ENCODE data around the gene IL23A. TPM values are rescaled to one million over a fixed set of nuclear protein-coding genes. Genes with fewer than 3 reads are reported as not detected.
"Not testable (repeated sequence)": the region's sequence is repeated elsewhere in the genome, so short reads cannot be mapped to it uniquely, and the experiment has no call there.

The IL23A gene
- total and polyA plus RNA-seq, 2 donors, result 11.6 to 14.4 TPM

DNA sequence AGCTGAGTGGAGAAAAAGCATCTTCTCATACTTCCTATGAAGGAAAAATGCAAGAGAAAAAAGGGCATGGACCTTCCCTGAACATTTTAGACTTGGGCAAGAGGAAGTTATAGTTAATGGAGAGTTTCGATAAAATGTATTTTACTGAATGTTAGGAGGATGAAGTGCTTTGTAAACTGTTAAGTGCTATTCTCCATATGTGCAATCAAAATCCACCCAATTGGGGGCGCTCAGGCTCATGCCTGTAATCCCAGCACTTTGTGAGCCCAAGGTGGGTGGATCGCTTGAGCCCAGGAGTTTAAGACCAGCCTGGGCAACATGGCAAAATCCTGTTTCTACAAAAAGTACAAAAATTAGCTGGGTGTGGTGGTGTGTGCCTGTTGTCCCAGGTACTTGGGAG lies 21.0 kb upstream of the IL23A start:
- Histone ChIP-seq H3K9me3 (ENCODE audit: control insufficient read depth in 2 of 2, insufficient read depth in 1 of 2, low read length in 1 of 2) (no peaks in the 10 kb centered on the region), H3K4me3 (ENCODE audit: low read length in 2 of 2) (no peak overlapping the region), H3K4me1 (ENCODE audit: control insufficient read depth in 2 of 2, insufficient read depth in 2 of 2, low read length in 2 of 2) (peaks cover 6 to 16% of the 10 kb centered on the region in 2 donors), H3K36me3 (ENCODE audit: control insufficient read depth in 2 of 2, insufficient read depth in 2 of 2, low read length in 1 of 2) (peaks cover 30 to 49% of the 10 kb centered on the region in 2 donors), H3K27me3 (ENCODE audit: control insufficient read depth in 2 of 2, insufficient read depth in 1 of 2, low read length in 1 of 2) (no peaks in the 10 kb centered on the region), H3K27ac (ENCODE audit: low read depth in 1 of 2, low read length in 1 of 2) (no peak overlapping the region)
- WGBS, result 98% methylated on average over 3 of the region's 3 CpGs
- no peak for DNase-seq (ENCODE audit: low read depth in 6 of 9, low spot score in 9 of 9)

DNA sequence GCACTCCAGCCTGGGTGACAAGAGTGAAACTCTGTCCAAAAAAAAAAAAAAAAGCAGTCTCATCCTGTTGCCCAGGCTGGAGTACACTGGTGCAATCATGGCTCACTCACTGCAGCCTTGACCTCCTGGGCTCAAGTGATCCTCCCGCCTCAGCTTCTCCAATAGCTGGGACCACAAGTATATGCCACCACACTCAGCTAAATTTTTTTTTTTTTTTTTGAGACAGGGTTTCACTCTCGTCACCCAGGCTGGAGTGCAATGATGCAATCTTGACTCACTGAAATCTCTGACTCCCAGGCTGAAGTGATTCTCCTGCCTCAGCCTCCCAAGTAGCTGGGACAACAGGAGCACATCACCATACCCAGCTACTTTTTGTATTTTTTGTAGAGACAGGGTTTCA lies 17.7 kb upstream of the IL23A start:
- no peak overlapping the region for H3K27ac ChIP-seq (ENCODE audit: low read depth in 1 of 2, low read length in 1 of 2)
- peaks cover 58 to 74% of the 10 kb centered on the region in 2 donors for H3K36me3 ChIP-seq (ENCODE audit: control insufficient read depth in 2 of 2, insufficient read depth in 2 of 2, low read length in 1 of 2)
- no peak overlapping the region for H3K4me3 ChIP-seq (ENCODE audit: low read length in 2 of 2)
- WGBS, result 97% methylated on average over 2 of the region's 2 CpGs
- DNase-seq (ENCODE audit: low read depth in 6 of 9, low spot score in 9 of 9), result no peak
- H3K4me1 ChIP-seq (ENCODE audit: control insufficient read depth in 2 of 2, insufficient read depth in 2 of 2, low read length in 2 of 2), result peaks cover 0 to 5% of the 10 kb centered on the region in 2 donors
- no peaks in the 10 kb centered on the region for H3K9me3 ChIP-seq (ENCODE audit: control insufficient read depth in 2 of 2, insufficient read depth in 1 of 2, low read length in 1 of 2)
- no peaks in the 10 kb centered on the region for H3K27me3 ChIP-seq (ENCODE audit: control insufficient read depth in 2 of 2, insufficient read depth in 1 of 2, low read length in 1 of 2)

DNA sequence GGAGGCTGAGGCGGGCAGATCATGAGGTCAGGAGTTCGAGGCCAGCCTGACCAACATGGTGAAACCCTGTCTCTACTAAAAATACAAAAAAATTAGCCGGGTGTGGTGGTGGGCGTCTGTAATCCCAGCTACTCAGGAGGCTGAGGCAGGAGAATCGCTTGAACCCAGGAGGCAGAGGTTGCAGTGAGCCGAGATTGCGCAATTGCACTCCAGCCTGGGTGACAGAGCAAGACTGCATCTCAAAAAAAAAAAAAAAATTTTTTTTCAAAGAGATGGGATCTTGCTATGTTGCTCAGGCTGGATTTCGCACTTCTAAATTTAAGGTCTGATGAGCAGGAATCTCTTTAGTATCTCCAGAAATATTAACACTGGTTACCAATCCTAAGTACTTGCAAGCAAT lies 17.1 kb upstream of the IL23A start:
- not testable (repeated sequence) for H3K27me3 ChIP-seq (ENCODE audit: control insufficient read depth in 2 of 2, insufficient read depth in 1 of 2, low read length in 1 of 2); H3K27ac ChIP-seq (ENCODE audit: low read depth in 1 of 2, low read length in 1 of 2); DNase-seq (ENCODE audit: low read depth in 6 of 9, low spot score in 9 of 9); H3K4me3 ChIP-seq (ENCODE audit: low read length in 2 of 2); H3K4me1 ChIP-seq (ENCODE audit: control insufficient read depth in 2 of 2, insufficient read depth in 2 of 2, low read length in 2 of 2); H3K9me3 ChIP-seq (ENCODE audit: control insufficient read depth in 2 of 2, insufficient read depth in 1 of 2, low read length in 1 of 2)
- peaks cover 64 to 80% of the 10 kb centered on the region in 2 donors for H3K36me3 ChIP-seq (ENCODE audit: control insufficient read depth in 2 of 2, insufficient read depth in 2 of 2, low read length in 1 of 2)
- 98% methylated on average over 8 of the region's 8 CpGs for WGBS

DNA sequence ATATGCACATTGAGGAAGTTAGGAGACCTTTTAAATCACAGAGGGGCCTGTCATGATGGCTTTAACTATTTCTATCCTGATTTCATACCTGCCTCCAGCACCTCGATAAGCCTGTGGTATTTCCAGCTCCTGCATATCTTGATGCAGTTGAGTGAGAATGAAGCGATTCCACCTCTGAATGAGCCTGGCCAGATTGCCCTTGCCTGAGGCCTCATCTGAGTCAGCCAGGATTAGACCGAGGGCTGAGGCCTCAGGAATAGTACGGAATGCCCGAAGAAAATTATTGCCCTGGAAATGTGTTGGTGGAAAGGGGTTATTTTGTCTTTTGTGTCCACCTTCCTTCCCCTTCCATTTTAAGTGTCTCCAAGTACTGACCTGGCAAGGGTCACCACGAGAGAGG lies 14.5 kb upstream of the IL23A start:
- DNase-seq (ENCODE audit: low read depth in 6 of 9, low spot score in 9 of 9), result no peak
- Histone ChIP-seq H3K4me3 (ENCODE audit: low read length in 2 of 2) (no peak overlapping the region), H3K27ac (ENCODE audit: low read depth in 1 of 2, low read length in 1 of 2) (no peak overlapping the region), H3K9me3 (ENCODE audit: control insufficient read depth in 2 of 2, insufficient read depth in 1 of 2, low read length in 1 of 2) (no peaks in the 10 kb centered on the region), H3K27me3 (ENCODE audit: control insufficient read depth in 2 of 2, insufficient read depth in 1 of 2, low read length in 1 of 2) (no peaks in the 10 kb centered on the region), H3K36me3 (ENCODE audit: control insufficient read depth in 2 of 2, insufficient read depth in 2 of 2, low read length in 1 of 2) (peaks cover 73 to 82% of the 10 kb centered on the region in 2 donors), H3K4me1 (ENCODE audit: control insufficient read depth in 2 of 2, insufficient read depth in 2 of 2, low read length in 2 of 2) (no peaks in the 10 kb centered on the region)
- 97% methylated on average over 6 of the region's 6 CpGs for WGBS

DNA sequence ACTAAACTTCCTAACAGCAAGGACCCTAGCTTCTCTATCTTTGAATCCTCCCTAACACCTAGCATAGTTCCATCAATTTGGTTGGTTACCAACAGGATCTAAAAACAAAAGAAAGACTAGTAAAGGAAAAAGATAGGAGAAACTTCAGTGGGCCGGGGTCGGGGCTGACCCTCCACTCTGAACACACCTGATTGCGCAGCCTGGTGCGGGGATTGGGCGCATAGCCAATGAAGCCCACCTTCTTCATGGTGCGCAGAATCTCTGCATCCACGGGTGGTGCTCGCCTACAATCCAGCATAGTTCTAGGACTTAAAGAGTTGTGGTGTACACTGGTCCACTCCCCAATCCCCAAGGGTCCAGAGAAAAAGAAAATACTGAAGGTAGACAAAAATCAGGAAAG lies 12.6 kb upstream of the IL23A start:
- WGBS, result 97% methylated on average over 8 of the region's 8 CpGs
- Histone ChIP-seq H3K9me3 (ENCODE audit: control insufficient read depth in 2 of 2, insufficient read depth in 1 of 2, low read length in 1 of 2) (no peaks in the 10 kb centered on the region), H3K27ac (ENCODE audit: low read depth in 1 of 2, low read length in 1 of 2) (no peak overlapping the region), H3K4me1 (ENCODE audit: control insufficient read depth in 2 of 2, insufficient read depth in 2 of 2, low read length in 2 of 2) (no peaks in the 10 kb centered on the region), H3K4me3 (ENCODE audit: low read length in 2 of 2) (no peak overlapping the region), H3K27me3 (ENCODE audit: control insufficient read depth in 2 of 2, insufficient read depth in 1 of 2, low read length in 1 of 2) (no peaks in the 10 kb centered on the region), H3K36me3 (ENCODE audit: control insufficient read depth in 2 of 2, insufficient read depth in 2 of 2, low read length in 1 of 2) (peaks cover 61 to 69% of the 10 kb centered on the region in 2 donors)
- no peak for DNase-seq (ENCODE audit: low read depth in 6 of 9, low spot score in 9 of 9)

DNA sequence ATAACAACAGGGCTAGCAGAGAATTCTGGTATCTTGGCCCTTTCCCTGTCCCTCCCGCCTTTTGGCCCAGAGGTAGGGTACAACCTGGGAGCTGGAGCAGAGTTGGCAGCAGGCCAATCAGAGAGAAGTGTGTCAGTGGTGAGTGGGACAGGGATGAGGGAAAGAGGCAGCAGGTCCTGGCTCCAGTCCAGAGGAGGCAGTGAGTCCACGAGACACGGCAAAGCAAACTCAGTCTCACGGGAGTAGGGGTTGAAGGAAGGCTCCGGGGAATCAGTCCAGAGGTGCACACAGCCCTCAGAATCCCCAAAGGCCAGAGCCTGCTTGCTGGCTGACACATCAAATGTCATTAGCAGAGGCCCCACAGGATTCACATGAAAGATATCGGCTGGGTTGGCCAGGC lies 12.2 kb upstream of the IL23A start:
- Histone ChIP-seq H3K36me3 (ENCODE audit: control insufficient read depth in 2 of 2, insufficient read depth in 2 of 2, low read length in 1 of 2) (peaks cover 61 to 69% of the 10 kb centered on the region in 2 donors), H3K9me3 (ENCODE audit: control insufficient read depth in 2 of 2, insufficient read depth in 1 of 2, low read length in 1 of 2) (no peaks in the 10 kb centered on the region), H3K27ac (ENCODE audit: low read depth in 1 of 2, low read length in 1 of 2) (no peak overlapping the region), H3K4me3 (ENCODE audit: low read length in 2 of 2) (no peak overlapping the region), H3K27me3 (ENCODE audit: control insufficient read depth in 2 of 2, insufficient read depth in 1 of 2, low read length in 1 of 2) (no peaks in the 10 kb centered on the region), H3K4me1 (ENCODE audit: control insufficient read depth in 2 of 2, insufficient read depth in 2 of 2, low read length in 2 of 2) (no peaks in the 10 kb centered on the region)
- DNase-seq (ENCODE audit: low read depth in 6 of 9, low spot score in 9 of 9), result no peak
- WGBS, result 95% methylated on average over 6 of the region's 6 CpGs

DNA sequence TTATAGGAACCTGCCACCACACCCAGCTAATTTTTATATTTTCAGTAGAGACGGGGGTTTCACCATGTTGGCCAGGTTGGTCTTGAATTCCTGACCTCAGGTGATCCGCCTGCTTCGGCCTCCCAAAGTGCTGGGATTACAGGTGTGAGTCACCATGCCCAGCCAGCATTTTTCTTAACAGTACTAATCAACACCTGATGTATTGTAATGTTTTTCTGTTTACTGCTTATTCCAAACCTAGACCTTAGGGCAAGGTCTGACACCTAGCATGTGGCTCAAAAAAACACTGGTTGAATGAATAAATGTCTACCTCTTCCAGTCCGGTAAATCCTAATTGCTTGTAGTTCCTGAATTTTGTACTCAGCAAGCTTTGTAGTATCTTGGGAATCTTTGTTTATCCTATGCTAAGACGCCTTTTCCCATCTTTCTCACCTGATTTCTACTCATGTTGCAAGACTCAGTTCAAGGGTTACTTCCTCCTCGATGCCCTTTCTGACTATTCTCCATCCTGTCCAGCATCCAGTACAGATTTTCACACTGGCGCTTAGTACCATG lies 7.7 kb upstream of the IL23A start:
- peaks cover 15 to 21% of the 10 kb centered on the region in 2 donors for H3K4me1 ChIP-seq (ENCODE audit: control insufficient read depth in 2 of 2, insufficient read depth in 2 of 2, low read length in 2 of 2)
- H3K9me3 ChIP-seq (ENCODE audit: control insufficient read depth in 2 of 2, insufficient read depth in 1 of 2, low read length in 1 of 2), result no peaks in the 10 kb centered on the region
- DNase-seq (ENCODE audit: low read depth in 6 of 9, low spot score in 9 of 9), result no peak
- H3K36me3 ChIP-seq (ENCODE audit: control insufficient read depth in 2 of 2, insufficient read depth in 2 of 2, low read length in 1 of 2), result peaks cover 21 to 27% of the 10 kb centered on the region in 2 donors
- H3K4me3 ChIP-seq (ENCODE audit: low read length in 2 of 2), result no peak overlapping the region
- WGBS, result 97% methylated on average over 7 of the region's 7 CpGs
- no peak overlapping the region for H3K27ac ChIP-seq (ENCODE audit: low read depth in 1 of 2, low read length in 1 of 2)
- H3K27me3 ChIP-seq (ENCODE audit: control insufficient read depth in 2 of 2, insufficient read depth in 1 of 2, low read length in 1 of 2), result no peaks in the 10 kb centered on the region

DNA sequence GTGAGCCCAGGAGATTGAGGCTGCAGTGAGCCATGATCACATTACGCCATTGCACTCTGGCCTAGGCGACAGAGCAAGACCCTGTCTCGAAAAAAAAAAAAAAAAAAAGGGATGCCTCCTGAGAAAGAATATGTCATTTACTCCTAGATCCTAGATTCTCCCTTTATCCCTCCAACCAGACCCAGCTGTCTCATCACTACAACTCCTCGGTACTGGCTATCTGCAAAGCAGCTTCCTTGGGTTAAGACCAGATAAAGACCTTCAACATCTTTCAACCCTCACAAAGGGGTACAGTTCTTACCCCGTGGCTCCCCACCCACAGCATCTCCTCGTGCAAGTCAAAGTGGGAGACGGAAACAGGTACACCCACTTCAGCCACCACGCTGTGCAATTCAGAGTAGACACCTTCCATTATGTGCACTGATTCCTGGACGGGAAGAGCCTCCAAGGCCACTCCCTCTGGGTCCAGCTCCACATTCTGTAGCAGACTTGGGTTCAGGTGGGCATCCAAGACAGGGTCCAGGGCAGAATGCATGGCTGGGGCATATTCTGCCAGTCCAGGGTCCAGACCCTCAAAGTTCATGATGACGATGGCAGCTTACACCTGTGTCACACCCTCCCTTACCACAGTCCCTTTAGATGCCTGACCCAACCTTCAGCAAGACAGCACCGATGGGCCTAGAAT lies 6.0 kb upstream of the IL23A start:
- Histone ChIP-seq H3K4me3 (ENCODE audit: low read length in 2 of 2) (peak overlapping the region; percentile 84 to 85), H3K36me3 (ENCODE audit: control insufficient read depth in 2 of 2, insufficient read depth in 2 of 2, low read length in 1 of 2) (peaks cover 4 to 10% of the 10 kb centered on the region in 2 donors), H3K4me1 (ENCODE audit: control insufficient read depth in 2 of 2, insufficient read depth in 2 of 2, low read length in 2 of 2) (peaks cover 15 to 23% of the 10 kb centered on the region in 2 donors), H3K27me3 (ENCODE audit: control insufficient read depth in 2 of 2, insufficient read depth in 1 of 2, low read length in 1 of 2) (no peaks in the 10 kb centered on the region), H3K9me3 (ENCODE audit: control insufficient read depth in 2 of 2, insufficient read depth in 1 of 2, low read length in 1 of 2) (no peaks in the 10 kb centered on the region), H3K27ac (ENCODE audit: low read depth in 1 of 2, low read length in 1 of 2) (peak overlapping the region; percentile 97 to 98)
- no peak for DNase-seq (ENCODE audit: low read depth in 6 of 9, low spot score in 9 of 9)
- 96% methylated on average over 11 of the region's 11 CpGs for WGBS

DNA sequence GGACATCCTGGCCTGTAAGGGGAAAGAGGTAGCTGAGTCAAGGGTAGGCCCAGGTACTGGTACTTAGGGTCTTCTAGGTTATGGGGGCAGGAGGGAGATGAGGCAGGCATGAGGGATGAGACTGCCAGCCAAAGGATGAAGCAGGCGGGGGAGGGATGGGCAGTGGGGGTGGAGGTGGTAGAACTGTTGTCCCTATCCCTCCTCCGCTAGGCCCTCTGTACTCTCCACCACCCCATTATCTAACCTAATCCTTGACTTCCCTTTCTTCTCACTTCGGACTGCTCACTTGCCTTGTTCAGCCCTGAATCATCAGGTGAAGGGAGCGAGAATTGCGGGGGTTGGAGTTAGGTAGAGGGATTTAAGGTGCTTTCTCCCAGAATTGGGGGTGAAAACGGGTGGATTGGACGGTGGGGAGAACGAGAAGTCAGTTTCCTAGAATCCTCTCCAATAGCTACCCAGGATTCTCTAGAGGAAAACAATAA lies 5.4 kb upstream of the IL23A start:
- H3K27me3 ChIP-seq (ENCODE audit: control insufficient read depth in 2 of 2, insufficient read depth in 1 of 2, low read length in 1 of 2), result no peaks in the 10 kb centered on the region
- peaks cover 16 to 29% of the 10 kb centered on the region in 2 donors for H3K4me1 ChIP-seq (ENCODE audit: control insufficient read depth in 2 of 2, insufficient read depth in 2 of 2, low read length in 2 of 2)
- DNase-seq (ENCODE audit: low read depth in 6 of 9, low spot score in 9 of 9), result peak in 2 of 9 donors; percentile 15 to 30
- 16% methylated on average over 8 of the region's 8 CpGs for WGBS
- H3K27ac ChIP-seq (ENCODE audit: low read depth in 1 of 2, low read length in 1 of 2), result peak overlapping the region; percentile 97 to 98
- H3K9me3 ChIP-seq (ENCODE audit: control insufficient read depth in 2 of 2, insufficient read depth in 1 of 2, low read length in 1 of 2), result no peaks in the 10 kb centered on the region
- peaks cover under 1 to 4% of the 10 kb centered on the region in 2 donors for H3K36me3 ChIP-seq (ENCODE audit: control insufficient read depth in 2 of 2, insufficient read depth in 2 of 2, low read length in 1 of 2)
- peak overlapping the region; percentile 84 to 85 for H3K4me3 ChIP-seq (ENCODE audit: low read length in 2 of 2)
